CD4-positive, alpha-beta memory T cell (primary cell): ENCODE data around the gene TMED6. TPM values are rescaled to one million over a fixed set of nuclear protein-coding genes. Genes with fewer than 3 reads are reported as not detected.

ENCODE experiments used
- CTCF ChIA-PET: fragments of 350-600 bp; sonication (Branson Sonifier 250); formaldehyde crosslinking; loops from one replicate; lab custom pipeline; 2021; ENCODE audit warnings: inconsistent platforms; ENCODE audit not compliant: partially characterized antibody; lab: Charles Lee
- POLR2A ChIA-PET: fragments of 350-600 bp; sonication (Branson Sonifier 250); formaldehyde crosslinking; loops from one replicate; lab custom pipeline; 2021; ENCODE audit not compliant: partially characterized antibody; lab: Charles Lee
- DNase-seq, 5 donors: peaks; one replicate each; pipeline versions ENCODE4 v3.0.0 to v3.0.0-alpha.2; 2020 to 2022; ENCODE audit warnings: mixed read lengths in 1 of 5
- H3K27ac ChIP-seq: one replicate; pipeline ENCODE4 v1.7.0; 2013; ENCODE audit warnings: low read depth, low read length
- H3K27me3 ChIP-seq: 2 replicates; pipeline ENCODE4 v1.7.0; 2013; ENCODE audit warnings: mild to moderate bottlenecking, low read length, moderate library complexity; ENCODE audit not compliant: insufficient read depth
- H3K36me3 ChIP-seq: 2 replicates; pipeline ENCODE4 v1.7.0; 2013; ENCODE audit warnings: mild to moderate bottlenecking, low read length, moderate library complexity; ENCODE audit not compliant: insufficient read depth
- H3K4me1 ChIP-seq: 2 replicates; pipeline ENCODE4 v1.7.0; 2013; ENCODE audit warnings: mild to moderate bottlenecking, low read length, moderate library complexity; ENCODE audit not compliant: insufficient read depth
- H3K4me3 ChIP-seq, 2 donors: one replicate each; pipeline ENCODE4 v1.7.0; 2013; ENCODE audit warnings: low read length in 2 of 2, mild to moderate bottlenecking in 1 of 2
- H3K9me3 ChIP-seq, 2 donors: one replicate each; pipeline ENCODE4 v1.7.0; 2013; ENCODE audit warnings: low read length in 2 of 2, control low read depth in 1 of 2; ENCODE audit not compliant: control insufficient read depth in 1 of 2
- H3K27ac Mint-ChIP-seq, 7 donors: one replicate each; pipeline ENCODE4 v1.8.0; 2020 to 2021; ENCODE audit warnings: mixed read lengths in 7 of 7, mild to moderate bottlenecking in 6 of 7, inconsistent platforms in 3 of 7, moderate library complexity in 3 of 7
- H3K27me3 Mint-ChIP-seq, 2 donors: one replicate each; pipeline ENCODE4 v1.8.0; 2020 to 2021; ENCODE audit warnings: mixed read lengths in 2 of 2
- H3K36me3 Mint-ChIP-seq, 2 donors: one replicate each; pipeline ENCODE4 v1.8.0; 2020 to 2021; ENCODE audit warnings: mixed read lengths in 2 of 2, inconsistent platforms in 1 of 2, mild to moderate bottlenecking in 1 of 2
- H3K4me1 Mint-ChIP-seq, 4 donors: one replicate each; pipeline ENCODE4 v1.8.0; 2020 to 2021; ENCODE audit warnings: mixed read lengths in 4 of 4, mild to moderate bottlenecking in 1 of 4
- H3K4me3 Mint-ChIP-seq, 8 donors: one replicate each; pipeline ENCODE4 v1.8.0; 2020 to 2021; ENCODE audit warnings: mixed read lengths in 8 of 8, mild to moderate bottlenecking in 7 of 8, moderate library complexity in 6 of 8, inconsistent platforms in 3 of 8
- H3K9me3 Mint-ChIP-seq, 8 donors: one replicate each; pipeline ENCODE4 v1.8.0; 2020 to 2021; ENCODE audit warnings: mixed read lengths in 8 of 8, mild to moderate bottlenecking in 5 of 8, inconsistent platforms in 3 of 8, moderate library complexity in 1 of 8
- intact Hi-C: fragments of 100-400 bp; cut with micrococcal nuclease; formaldehyde crosslinking; loops from one replicate; pipeline ENCODE4 v1.15.1; 2023
- polyA plus RNA-seq, 2 donors: library from polyadenylated mRNA; unstranded; fragments of 300-500 nt; fragmentation: Illumina TruSeq; gene quantifications; one replicate each; pipeline ENCODE4 v1.2.3, GENCODE V29; 2021
- total RNA-seq, 2 experiments: library from RNA; stranded (reverse); gene quantifications; one replicate each; pipeline ENCODE4 v1.2.3, GENCODE V29; 2021

The TMED6 gene
- total and polyA plus RNA-seq, 4 experiments from 2014 or later = 0.30 to 5.4 (median 2.5) TPM; not detected in 1

DNA sequence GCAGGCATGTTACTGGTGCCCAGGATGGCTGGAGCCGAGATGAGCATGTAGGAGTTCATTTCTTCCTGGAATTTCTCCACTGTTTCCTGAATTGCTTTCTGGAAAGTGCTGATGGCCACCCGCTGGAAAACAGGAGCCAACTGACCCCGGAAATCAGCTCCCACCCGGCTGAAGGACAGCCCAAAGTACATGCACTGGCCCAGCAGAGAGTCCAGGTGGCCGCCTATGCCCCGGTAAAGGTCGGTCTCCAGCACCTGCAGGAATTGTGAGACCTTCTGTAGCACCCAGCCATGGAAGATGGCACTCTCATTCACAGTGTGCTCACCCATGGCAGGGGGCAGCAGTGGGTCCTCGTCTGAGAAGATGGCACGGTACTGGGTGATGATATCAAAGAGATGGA lies 16.9 kb downstream of the TMED6 start:
- Mint-ChIP-seq H3K36me3 (peaks cover 15 to 43% of the 10 kb centered on the region in 2 donors), H3K4me1 (peaks cover 21 to 59% (median 41%) of the 10 kb centered on the region in 4 donors), H3K9me3 (no peaks in the 10 kb centered on the region), H3K4me3 (peak overlapping the region in 1 of 8 donors; percentile 6), H3K27ac (no peak overlapping the region), H3K27me3 (no peaks in the 10 kb centered on the region)
- H3K36me3 ChIP-seq = peaks cover 23% of the 10 kb centered on the region
- intact Hi-C loops = loop anchor here (10.0 kb wide), 1 partner anchor 90 kb away; the partner anchor contains the start of gene CYB5B
- H3K4me1 ChIP-seq = peaks cover 31% of the 10 kb centered on the region
- H3K9me3 ChIP-seq = no peaks in the 10 kb centered on the region
- H3K4me3 ChIP-seq = no peak overlapping the region
- CTCF ChIA-PET = no interaction called here
- H3K27ac ChIP-seq = no peak overlapping the region
- H3K27me3 ChIP-seq = no peaks in the 10 kb centered on the region
- POLR2A ChIA-PET = interaction anchor here (1.9 kb wide), 1 partner anchor 20 kb away, joined by 5 read pairs; no protein-coding TSS in a partner anchor
- DNase-seq = no peak

DNA sequence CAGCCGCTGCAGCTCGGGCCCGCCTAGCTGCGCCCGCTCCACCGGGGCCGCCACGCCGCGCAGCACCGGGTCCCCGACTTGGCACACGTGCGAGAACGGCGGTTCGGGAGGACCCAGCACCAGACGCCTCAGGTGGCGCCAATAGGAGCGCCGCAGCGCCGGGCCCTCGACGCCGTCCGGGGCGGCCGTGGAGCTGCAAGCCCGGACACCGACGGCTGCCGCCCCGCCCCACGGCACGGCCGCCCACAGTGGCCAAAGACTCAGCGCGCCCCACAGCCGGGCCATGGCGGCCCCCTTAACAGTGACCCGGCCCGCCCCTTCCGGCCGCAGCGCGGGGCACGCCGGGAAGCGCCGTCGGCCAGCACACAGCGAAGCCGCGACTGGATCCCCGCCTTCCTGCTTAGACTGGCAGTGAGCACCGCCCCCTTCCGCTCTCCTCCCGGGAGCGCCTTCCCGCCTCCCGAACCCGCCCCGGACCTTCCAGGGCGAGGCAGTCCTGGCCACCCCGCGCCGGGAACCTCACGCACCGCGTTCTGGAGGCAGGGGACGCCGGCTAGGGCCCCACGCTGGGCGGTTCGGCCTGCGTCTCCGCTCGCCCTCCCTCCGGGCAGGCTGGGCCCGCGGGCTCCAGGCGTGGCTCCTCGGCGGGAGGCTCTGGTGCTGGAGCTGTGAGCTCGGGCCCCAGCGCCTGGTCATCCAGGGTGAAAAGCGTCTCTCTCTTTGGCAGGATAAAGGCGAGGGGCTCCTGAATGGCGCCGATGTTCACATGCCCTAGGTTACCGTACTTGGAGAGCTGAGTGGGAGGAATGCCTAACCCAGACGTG lies 21.1 kb downstream of the TMED6 start, which contains the start of gene PDF:
Gene PDF, minus strand, starts transcription at position 303 of the 824 bp plus-strand sequence. Its CDS starts 18 bp downstream, at position 285.
- Histone ChIP-seq H3K36me3 (peaks cover 28% of the 10 kb centered on the region), H3K27ac (peak within 1 kb of the TSS; percentile 83), H3K4me3 (peak within 1 kb of the TSS; percentile 36 to 73), H3K27me3 (no peaks in the 10 kb centered on the region), H3K4me1 (peaks cover 49% of the 10 kb centered on the region), H3K9me3 (no peaks in the 10 kb centered on the region)
- Mint-ChIP-seq H3K4me3 (peak within 1 kb of the TSS; percentile 77 to 87 (median 82)), H3K27me3 (no peaks in the 10 kb centered on the region), H3K27ac (peak within 1 kb of the TSS; percentile 49 to 90 (median 88)), H3K9me3 (no peaks in the 10 kb centered on the region), H3K4me1 (peaks cover 27 to 58% (median 43%) of the 10 kb centered on the region in 4 donors), H3K36me3 (peaks cover 15 to 39% of the 10 kb centered on the region in 2 donors)
- ChIA-PET POLR2A (interaction anchor here (1.0 to 6.3 kb wide), 11 partner anchors 9 to 424 kb away, joined by 3 to 116 read pairs (median 5); partner anchors contain the start of genes CHTF8, COG8, NIP7 and NOB1), CTCF (interaction anchor here (1.1 to 1.6 kb wide), 2 partner anchors 11 to 12 kb away, joined by 3 read pairs; no protein-coding TSS in a partner anchor)
- intact Hi-C loops = loop anchor here (1.0 to 10.0 kb wide), 3 partner anchors 9 to 94 kb away; partner anchors contain the start of genes COG8, CYB5B, NIP7 and VPS4A
- peak; percentile 72 to 82 (median 78) for DNase-seq

DNA sequence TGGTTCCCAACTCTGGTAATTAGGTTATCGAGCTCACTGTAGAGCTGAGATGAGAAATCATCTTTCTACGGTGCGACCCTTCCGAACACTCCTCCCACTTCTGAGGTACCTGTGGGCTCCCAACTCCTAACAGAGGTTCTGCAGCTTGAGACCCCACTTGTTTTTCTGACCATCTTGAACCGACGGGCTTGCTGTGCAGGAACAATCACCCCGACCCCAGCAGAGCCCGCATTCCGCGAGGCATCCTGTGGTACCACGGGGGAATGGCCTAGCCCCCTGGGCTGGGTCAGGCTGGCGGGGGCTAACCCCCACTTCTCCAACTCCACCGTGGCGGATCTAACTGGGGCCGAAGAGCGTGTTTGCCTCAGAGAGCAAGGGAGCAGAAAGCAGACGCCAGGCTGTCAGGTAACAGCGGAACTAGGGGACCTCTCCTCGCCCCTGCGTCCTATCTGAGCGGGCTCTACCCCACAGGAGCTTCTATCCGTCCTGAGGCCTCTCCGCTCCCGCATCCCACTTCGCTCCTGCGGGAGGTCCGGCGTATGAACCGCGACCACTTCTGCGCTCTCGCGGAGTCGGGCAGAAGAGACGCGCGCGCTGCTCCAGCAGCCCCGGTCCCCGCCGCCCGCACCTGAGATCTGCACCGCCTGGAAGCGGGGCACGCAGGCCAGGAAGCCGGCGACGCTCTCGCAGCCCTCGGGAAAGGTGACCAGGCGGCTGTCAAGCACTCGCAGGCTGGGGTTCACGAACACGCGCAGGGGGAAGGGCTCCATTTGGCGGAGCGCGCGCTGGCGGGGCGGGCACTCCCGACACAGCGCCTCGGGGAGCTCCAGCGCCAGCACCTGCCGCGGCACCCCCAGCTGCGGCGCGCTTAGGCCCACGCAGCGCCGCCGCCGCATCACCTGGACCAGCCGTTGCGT lies 22.0 kb downstream of the TMED6 start:
- no peaks in the 10 kb centered on the region for H3K9me3 ChIP-seq
- peaks cover 10 to 39% of the 10 kb centered on the region in 2 donors for H3K36me3 Mint-ChIP-seq
- H3K27me3 Mint-ChIP-seq = no peaks in the 10 kb centered on the region
- H3K4me3 Mint-ChIP-seq = peak overlapping the region; percentile 75 to 87 (median 80)
- peak overlapping the region; percentile 17 to 73 for H3K4me3 ChIP-seq
- POLR2A ChIA-PET = interaction anchor here (1.0 to 6.3 kb wide), 14 partner anchors 10 to 425 kb away, joined by 3 to 116 read pairs (median 5); partner anchors contain the start of genes CHTF8, COG8, NIP7 and NOB1
- CTCF ChIA-PET = interaction anchor here (1.5 to 1.6 kb wide), 2 partner anchors 9 to 11 kb away, joined by 3 to 9 read pairs; partner anchors contain the start of genes COG8 and NIP7
- H3K27me3 ChIP-seq = no peaks in the 10 kb centered on the region
- H3K27ac Mint-ChIP-seq = peak overlapping the region in 5 of 7 donors; percentile 49 to 90 (median 81)
- intact Hi-C loops = loop anchor here (1.0 to 10.0 kb wide), 3 partner anchors 10 to 95 kb away; partner anchors contain the start of genes COG8, CYB5B, NIP7 and VPS4A
- peak in 2 of 5 donors; percentile 53 to 68 for DNase-seq
- H3K27ac ChIP-seq = peak overlapping the region; percentile 83
- no peaks in the 10 kb centered on the region for H3K9me3 Mint-ChIP-seq
- H3K36me3 ChIP-seq = peaks cover 32% of the 10 kb centered on the region
- peaks cover 27 to 59% (median 40%) of the 10 kb centered on the region in 4 donors for H3K4me1 Mint-ChIP-seq
- H3K4me1 ChIP-seq = peaks cover 49% of the 10 kb centered on the region

DNA sequence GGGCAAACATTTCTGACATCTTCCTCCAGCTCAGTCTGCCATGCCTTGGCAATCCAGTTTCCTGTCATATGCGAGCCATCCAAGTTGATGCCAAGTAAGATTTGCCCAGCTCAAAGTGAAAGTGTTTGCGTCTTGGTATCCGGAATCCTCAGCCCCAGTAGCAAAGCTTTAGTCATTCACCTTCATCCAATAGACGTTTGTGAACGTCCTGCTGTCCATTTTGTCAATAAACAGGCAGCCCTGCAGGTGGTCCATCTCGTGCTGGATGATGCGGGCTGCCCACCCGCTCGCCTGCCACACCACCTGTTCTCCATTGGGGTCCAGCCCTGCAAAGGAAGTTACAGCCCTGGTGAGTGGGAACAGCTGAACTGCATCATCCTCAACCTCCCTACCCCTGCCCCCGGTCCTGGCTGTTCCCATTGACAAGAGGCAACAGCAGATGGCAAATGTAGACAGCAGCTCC lies 22.7 kb downstream of the TMED6 start:
- Histone ChIP-seq H3K36me3 (peaks cover 32% of the 10 kb centered on the region), H3K4me3 (peak overlapping the region in 1 of 2 donors; percentile 73), H3K27me3 (no peaks in the 10 kb centered on the region), H3K4me1 (peaks cover 49% of the 10 kb centered on the region), H3K9me3 (no peaks in the 10 kb centered on the region), H3K27ac (no peak overlapping the region)
- H3K4me1 Mint-ChIP-seq = peaks cover 25 to 53% (median 39%) of the 10 kb centered on the region in 4 donors
- no peaks in the 10 kb centered on the region for H3K27me3 Mint-ChIP-seq
- peaks cover 5 to 37% of the 10 kb centered on the region in 2 donors for H3K36me3 Mint-ChIP-seq
- no peak for DNase-seq
- ChIA-PET CTCF (interaction anchor here (1.5 to 2.2 kb wide), 3 partner anchors 10 to 17 kb away, joined by 3 to 9 read pairs (median 6); partner anchors contain the start of genes COG8 and NIP7), POLR2A (interaction anchor here (1.0 to 6.3 kb wide), 8 partner anchors 10 to 200 kb away, joined by 3 to 116 read pairs (median 7); partner anchors contain the start of genes COG8, NIP7, SNTB2 and TERF2)
- H3K9me3 Mint-ChIP-seq = no peaks in the 10 kb centered on the region
- intact Hi-C loops = no loop called here
- peak overlapping the region in 6 of 7 donors; percentile 37 to 90 (median 80) for H3K27ac Mint-ChIP-seq
- H3K4me3 Mint-ChIP-seq = peak overlapping the region; percentile 75 to 87 (median 80)

DNA sequence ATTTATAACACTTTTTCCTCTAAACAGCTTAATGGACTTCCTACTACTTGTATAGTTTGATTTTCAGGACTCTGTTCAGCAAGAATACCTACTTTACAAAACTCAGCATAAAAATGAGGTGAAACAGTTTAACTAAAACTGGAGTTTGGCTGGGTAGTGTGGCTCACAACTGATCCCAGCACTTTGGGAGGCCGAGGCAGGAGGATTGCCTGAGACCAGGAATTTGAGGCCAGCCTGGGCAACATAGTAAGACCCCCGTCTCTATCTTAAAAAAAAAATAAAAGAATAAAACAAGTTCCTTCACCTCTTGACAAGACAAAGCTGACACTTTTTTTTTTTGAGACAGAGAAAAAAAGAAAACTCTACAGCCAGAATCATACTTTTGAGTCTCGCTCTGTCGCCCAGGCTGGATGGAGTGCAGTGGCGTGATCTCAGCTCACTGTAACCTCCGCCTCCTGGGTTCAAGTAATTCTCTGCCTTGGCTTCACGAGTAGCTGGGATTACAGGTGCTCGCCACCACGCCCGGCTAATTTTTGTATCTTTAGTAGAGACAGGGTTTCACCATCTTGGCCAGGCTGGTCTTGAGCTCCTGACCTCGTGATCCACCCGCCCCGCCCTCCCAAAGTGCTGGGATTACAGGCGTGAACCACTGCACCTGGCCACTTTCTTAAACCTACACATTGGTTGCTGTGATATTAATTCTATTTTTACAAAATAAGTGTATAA lies 23.8 kb downstream of the TMED6 start:
- Mint-ChIP-seq H3K27ac (peak overlapping the region in 4 of 7 donors; percentile 15 to 81 (median 63)), H3K27me3 (no peaks in the 10 kb centered on the region), H3K9me3 (no peaks in the 10 kb centered on the region), H3K4me1 (peaks cover 25 to 48% (median 37%) of the 10 kb centered on the region in 4 donors), H3K4me3 (peak overlapping the region in 2 of 8 donors; percentile 32 to 84), H3K36me3 (peaks cover 5 to 44% of the 10 kb centered on the region in 2 donors)
- no peak for DNase-seq
- intact Hi-C loops = no loop called here
- Histone ChIP-seq H3K27ac (no peak overlapping the region), H3K27me3 (no peaks in the 10 kb centered on the region), H3K9me3 (no peaks in the 10 kb centered on the region), H3K36me3 (peaks cover 28% of the 10 kb centered on the region), H3K4me3 (no peak overlapping the region), H3K4me1 (peaks cover 45% of the 10 kb centered on the region)
- CTCF ChIA-PET = interaction anchor here (2.2 to 2.6 kb wide), 2 partner anchors 11 to 16 kb away, joined by 6 read pairs; partner anchors contain the start of gene COG8
- POLR2A ChIA-PET = interaction anchor here (1.2 to 6.3 kb wide), 4 partner anchors 11 to 58 kb away, joined by 3 to 116 read pairs (median 40); partner anchors contain the start of genes COG8, NIP7, TERF2 and VPS4A
